Activated CD8-positive, alpha-beta memory T cell treated with anti-CD3 and anti-CD28 coated beads for 1 hour (primary cell): ENCODE data around the gene ROR2.
"Not testable (repeated sequence)": the region's sequence is repeated elsewhere in the genome, so short reads cannot be mapped to it uniquely, and the experiment has no call there.

Source experiments
- DNase-seq, 2 donors: peaks; one replicate each; pipeline ENCODE4 v3.0.0-alpha.2; 2020; ENCODE audit warnings: low read depth in 1 of 2; ENCODE audit errors: extremely low read depth in 1 of 2

Gene ROR2

DNA sequence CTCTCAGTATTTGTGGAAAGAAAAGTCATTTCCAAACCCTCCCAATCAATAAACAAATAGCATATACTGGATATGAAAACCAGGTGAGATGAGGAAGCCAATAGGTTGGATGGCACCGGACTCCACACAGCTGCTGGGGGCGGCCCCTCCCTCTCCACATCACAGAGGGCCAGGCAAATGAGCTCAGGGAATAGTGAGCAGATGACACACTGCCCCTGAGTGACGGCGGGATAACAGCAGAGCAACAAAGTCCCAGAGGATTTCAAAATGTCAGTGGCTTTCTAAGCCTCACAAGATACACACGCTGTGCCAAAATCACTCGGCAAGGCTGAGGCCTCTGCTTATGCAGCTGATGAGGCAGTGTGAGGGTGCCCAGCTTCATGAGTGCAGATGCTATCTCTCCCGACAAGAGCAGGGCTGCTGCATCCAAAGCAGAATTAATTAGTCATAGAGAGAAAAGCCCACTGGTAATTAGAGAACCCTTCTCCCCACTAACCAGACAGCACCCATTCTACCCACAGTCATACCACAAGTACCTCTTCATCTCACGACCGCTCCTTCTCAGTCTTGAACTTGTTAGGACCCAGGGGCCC, 291.4 kb downstream of the ROR2 start:
- no peak for DNase-seq

DNA sequence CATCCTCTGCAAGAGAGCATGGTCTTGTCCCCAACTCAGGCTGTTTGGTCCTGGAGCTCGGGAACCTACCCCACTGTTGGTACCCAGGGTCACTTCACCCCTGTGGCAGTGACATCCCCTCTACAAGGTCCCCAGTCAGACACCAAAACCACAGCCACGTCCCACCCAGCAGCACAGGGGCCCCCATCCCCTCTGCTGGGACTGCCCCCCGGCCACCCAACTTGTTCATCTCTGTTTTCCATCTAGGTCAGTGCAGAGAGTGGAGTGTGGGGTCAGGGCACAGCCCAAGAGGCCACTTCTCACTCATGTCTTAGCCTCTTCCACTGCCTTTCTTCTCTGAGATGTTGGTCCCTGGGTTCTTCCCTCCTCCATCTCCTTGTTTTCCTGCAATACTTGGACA, 292.5 kb downstream of the ROR2 start:
- DNase-seq: no peak

DNA sequence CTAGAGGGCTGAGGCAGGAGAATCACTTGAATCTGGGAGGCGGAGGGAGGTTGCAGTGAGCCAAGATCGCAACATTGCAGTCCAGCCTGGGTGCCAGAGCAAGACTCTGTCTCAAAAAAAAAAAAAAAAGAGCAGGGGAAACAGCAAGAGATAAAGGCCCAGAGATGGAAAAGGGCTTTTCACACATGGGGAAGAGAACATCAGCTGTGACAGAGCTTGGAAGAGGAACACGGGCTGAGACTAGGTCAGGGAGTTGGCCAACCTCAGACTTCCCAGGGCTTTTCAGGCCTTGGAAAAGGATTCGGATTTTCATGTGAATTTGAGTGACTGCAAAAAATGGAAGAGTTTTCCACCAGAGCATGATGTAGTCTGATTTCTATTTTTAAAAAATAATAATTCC, 294.4 kb downstream of the ROR2 start:
- no peak for DNase-seq

DNA sequence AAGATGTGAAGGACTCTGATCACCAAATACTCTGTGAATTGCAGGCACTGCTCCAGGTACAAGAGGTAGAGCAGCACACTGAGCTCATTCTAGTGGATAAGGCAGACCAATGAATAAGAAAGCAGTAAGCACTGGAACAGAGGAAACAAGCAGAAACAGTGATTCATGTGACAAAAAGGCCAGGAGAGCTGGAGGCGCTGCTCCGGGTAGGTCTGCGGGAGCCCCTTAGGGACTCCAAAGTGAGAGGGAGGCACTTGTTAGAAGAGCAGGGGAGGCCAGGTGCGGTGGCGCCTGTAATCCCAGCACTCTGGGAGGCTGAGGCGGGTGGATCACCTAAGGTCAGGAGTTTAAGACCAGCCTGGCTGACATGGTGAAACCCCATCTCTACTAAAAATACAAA, 294.8 kb downstream of the ROR2 start:
- DNase-seq: no peak

DNA sequence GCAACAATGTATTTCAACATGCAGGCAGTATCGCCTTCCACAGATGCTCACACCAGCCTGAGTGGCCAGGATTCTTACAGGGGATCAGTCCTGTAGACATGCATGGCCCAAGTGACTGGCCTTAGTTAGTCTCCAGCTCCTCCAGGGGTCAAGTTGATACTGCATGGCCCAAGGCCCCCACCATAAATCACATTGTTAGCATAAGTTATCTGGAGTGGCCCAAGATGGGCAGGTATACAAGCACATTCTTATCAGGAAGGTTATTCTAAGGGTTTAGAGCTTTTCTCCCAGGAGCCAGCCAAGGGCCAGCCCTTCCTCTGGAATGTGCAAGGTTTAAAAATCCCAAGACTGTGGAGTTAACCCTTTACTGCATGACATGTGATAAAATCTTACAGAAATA, 295.5 kb downstream of the ROR2 start:
- no peak for DNase-seq

DNA sequence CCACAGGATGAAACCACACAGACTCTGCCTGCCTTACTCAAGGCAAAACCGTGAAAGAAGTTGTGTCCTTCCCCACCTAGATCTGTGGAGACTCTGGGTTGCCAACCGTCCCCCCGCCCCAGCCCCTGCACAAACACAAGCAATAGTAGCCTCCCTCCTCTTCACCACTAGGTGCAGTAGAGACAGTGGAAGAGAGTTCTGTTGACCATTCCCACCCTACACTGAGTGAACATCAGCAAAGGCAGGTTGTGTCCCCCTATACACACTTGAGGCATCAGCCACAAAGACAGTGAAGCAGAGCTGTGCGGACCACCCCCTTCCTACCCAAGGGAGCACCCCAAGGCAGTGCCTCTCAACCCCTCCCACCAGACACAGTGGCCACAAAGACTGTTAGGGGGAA, 302.7 kb downstream of the ROR2 start:
- no peak for DNase-seq

DNA sequence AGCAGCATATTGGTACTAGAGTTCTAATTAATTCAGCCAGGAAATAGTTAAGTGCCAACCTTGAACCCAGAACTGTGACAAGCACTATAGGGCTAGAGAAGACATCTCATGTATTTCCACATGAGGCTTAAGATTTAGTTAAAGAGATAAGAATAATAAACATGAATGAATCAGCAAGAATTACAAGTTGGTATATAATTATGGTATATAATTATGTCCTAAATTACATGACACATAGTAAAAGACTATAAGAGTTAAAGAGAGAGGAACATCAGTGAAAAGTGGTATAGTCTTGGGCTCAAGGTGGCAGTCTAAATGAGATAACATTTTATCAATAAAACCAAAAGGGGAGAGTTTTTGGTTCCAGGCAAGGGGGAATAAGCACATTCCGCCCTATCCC, 303.3 kb downstream of the ROR2 start:
- no peak for DNase-seq

DNA sequence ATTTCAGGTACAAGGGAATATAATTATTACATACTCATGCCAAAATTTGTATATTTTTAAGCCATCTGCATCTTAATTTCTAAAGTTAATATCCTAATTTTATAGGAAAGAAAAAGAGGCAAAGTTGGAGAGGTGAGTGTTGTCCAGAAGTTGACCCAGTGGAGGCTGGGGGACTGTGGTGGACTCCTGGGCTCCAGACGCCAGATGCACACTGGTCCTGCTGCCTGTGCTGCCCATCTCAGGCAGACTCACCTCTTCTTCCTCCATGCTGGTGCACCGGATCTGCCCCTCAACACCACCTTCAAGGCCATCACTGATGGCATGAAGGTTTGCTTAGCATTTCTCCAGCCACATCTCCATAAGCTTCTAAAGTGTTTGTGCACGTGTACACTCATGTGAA, 305.6 kb downstream of the ROR2 start:
- no peak for DNase-seq

DNA sequence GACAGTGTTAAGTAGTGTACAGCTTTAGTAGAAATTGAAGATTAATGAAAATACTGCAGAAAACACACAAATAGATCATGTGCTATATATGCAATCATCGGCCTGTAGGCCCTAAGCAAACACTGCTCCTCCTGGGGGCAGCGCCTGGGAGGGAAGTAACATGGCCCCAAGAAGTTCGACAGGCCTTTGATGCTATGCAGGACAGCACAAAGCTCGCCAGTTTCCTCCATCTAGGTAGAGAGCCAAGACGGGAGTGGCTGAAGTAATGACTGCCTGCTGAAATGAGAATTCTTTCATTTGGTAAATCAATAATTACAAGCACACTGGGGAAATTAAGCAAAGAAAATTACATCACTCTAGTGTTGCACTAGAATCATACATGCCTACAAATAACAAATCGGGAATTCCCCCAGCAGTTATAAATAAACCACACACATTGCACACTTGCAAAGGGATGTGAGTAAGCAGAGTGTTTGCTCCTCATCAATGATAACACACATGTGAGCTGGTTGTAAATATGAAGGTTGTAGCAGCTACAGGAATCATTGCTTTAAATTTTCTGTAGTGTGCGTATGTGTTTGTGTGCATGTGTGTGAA, 306.4 kb downstream of the ROR2 start:
- DNase-seq: no peak

DNA sequence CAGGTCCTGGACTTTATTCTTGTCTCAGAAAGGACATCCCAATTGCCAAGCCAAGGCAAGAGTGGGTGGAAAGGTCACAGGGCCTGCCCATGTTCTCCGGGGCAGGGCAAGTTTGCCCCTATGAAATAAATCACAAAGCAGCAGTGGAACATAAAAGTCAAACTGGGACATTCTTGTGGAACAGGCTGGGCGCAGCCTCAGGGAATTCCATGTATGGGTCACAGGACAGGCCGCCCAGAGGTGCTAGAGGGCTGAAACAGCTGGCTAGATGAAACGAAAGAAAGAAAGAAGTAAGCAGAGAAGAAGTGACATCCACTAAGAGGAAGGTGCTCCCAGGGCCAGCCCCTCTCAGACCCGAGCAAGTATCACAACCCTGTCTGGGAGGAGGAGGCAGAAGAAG, 307.3 kb downstream of the ROR2 start:
- no peak for DNase-seq

DNA sequence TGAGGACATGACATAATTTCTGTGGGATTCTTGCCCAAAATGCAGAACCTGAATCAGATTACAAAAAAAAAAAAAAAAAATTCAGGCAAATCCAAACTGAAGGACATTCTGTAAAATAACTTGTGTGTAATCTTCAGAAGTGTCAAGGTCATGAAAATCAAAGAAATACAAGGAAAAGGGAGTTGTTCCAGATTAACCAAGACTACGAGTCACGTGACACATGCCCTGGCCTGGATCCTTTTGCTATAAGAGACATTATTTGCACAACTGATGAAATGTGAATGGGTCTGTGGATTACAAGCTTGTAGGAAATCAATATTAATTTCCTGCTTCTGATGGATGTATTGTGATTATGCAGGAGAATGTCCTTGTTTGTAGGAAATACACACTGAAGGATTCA, 309.6 kb downstream of the ROR2 start:
- DNase-seq: no peak

DNA sequence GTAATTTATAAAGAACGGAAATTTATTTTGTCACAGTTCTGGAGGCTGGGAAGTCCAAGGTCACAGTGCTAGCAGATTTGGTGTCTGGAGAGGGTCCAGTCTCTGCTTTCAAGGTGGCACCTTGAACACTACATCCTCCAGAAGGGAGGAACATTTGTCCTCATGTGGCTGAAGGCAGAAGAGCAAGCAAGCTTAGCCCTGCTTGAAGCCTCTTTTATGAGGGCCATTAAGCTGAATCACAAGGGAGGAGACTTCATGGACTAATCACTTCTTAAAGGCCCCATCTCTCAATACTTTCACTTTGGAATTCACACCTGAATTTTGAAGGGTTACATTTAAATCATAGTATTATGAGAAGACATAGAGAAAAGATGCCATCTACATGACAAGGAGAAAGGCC, 311.0 kb downstream of the ROR2 start:
- no peak for DNase-seq

DNA sequence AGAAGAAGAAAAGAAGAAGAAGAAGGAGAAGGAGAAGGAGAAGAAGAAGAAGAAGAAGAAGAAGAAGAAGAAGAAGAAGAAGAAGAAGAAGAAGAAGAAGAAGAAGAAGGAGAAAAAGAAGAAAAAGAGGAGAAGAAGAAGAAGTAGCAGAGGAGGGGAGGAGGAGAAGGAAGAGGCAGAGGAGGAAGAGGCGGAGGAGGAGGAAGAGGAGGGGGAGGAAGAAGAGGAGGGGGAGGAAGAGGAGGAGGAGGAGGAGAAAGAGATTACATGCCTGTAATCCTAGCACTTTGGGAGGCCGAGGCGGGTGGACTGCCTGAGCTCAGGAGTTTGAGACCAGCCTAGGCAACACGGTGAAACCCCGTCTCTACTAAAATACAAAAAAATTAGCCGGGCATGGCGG, 315.2 kb downstream of the ROR2 start:
- DNase-seq: not testable (repeated sequence)

DNA sequence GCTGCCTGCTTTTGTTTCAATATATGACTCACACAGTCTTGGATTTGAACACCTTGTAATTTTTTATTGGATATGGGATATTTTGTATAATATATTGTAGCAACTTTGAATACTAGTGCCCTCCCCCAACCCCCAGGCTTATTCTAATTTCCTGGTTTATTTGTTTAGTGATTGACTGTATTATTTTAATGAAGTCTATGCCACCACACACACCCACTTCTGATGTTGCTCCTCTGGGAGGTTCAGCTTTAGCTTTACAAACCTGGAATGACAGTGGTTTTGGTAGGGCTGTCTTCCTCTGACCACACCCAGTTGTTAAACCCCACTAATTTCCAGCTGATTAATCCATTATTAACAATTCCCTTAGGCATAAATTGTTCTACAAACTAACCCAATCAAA, 320.3 kb downstream of the ROR2 start:
- DNase-seq: no peak

DNA sequence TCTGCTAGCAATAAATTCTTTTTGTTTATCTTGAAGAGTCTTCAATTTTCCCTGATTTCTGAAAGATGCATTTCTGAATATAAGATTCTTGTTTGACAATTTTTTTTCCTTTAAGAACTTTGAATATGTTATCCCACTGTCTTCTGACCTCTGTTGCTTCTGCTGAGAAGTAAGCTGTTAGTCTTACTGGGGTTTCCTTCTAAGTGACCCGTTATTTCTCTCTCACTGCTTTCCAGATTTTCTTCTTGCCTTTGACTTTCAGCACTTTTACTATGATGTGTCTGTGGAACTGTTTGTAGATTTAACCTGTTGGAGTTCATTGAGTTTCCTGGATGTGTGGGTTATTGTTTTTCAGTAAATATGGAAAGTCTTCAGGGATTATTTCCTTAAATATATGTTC, 321.1 kb downstream of the ROR2 start:
- DNase-seq: no peak

DNA sequence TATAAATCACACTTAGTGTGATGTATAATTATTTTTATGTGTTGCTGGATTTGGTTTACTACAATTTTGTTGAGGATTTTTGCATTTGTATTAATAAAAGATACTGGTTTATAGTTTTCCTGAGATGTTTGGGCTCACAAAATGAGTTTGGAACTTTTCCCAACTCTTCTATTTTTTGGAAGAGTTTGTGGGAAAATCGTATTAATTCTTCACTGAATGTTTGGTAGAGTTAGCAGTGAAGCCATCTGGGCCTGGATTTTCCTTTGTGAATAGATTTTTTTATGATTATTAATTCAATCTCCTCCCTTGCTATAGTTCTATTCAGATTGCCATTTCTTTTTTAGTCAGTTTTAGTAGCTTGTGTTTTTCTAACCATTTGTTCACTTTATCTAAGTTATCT, 324.7 kb downstream of the ROR2 start:
- DNase-seq: no peak

DNA sequence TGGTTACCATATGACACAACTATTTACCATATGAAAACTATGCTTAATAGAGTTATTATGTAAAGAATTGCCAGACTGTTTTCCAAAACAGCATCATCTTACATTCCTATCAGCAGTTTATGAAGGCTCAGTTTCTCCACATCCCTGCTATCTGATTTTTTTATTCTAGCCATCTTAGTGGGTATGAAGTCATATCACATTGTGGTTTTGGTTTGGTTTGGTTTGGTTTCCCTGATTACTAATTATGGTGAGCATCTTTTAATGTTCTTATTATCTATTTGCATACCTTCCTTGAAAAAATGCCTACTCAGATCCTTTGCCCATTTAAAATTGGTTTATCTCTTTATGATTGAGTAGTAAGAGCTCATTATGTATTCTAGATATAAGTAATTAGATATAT, 327.0 kb downstream of the ROR2 start:
- no peak for DNase-seq

DNA sequence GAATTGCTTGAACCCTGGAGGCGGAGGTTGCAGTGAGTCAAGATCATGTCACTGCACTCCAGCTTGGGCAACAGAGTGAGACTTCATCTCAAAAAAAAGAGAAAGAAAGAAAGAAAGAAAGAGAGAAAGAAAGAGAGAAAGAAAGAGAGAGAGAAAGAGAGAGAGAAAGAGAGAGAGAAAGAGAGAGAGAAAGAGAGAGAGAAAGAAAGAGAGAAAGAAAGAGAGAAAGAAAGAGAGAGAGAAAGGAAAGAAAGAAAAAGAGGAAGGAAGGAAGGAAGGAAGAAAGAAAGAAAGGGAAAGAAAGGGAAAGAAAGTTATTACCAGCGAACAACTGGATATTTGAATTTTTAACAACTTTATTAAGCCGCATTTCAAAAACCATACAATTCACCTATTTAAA, 327.9 kb downstream of the ROR2 start:
- not testable (repeated sequence) for DNase-seq

DNA sequence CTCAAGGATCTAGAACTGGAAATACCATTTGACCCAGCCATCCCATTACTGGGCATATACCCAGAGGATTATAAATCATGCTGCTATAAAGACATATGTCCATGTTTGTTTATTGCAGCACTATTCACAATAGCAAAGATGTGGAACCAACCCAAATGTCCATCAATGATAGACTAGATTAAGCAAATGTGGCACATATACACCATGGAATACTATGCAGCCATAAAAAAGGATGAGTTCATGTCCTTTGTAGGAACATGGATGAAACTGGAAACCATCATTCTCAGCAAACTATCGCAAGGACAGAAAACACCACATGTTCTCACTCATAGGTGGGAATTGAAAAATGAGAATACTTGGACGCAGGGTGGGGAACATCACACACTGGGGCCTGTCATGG, 336.0 kb downstream of the ROR2 start:
- not testable (repeated sequence) for DNase-seq

DNA sequence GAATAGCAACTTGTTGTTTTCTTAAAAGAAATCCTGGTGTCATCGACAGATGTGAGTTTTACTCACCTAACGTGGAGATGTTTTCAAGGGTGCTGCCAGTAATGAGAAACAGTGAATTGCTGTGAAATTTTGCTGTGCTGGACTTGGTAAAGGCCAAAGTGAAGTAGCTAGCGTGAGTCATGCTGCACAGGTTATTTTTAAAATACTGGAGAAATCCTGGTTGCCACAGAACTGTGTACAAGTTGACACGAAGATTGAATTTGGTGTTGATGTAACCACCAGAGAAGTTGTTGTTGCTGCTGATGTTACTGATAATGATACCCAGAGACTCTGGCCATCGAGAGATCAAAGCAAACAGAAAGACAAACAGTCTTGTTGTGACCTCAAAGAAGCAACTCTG, 338.4 kb downstream of the ROR2 start:
- DNase-seq: no peak

DNA sequence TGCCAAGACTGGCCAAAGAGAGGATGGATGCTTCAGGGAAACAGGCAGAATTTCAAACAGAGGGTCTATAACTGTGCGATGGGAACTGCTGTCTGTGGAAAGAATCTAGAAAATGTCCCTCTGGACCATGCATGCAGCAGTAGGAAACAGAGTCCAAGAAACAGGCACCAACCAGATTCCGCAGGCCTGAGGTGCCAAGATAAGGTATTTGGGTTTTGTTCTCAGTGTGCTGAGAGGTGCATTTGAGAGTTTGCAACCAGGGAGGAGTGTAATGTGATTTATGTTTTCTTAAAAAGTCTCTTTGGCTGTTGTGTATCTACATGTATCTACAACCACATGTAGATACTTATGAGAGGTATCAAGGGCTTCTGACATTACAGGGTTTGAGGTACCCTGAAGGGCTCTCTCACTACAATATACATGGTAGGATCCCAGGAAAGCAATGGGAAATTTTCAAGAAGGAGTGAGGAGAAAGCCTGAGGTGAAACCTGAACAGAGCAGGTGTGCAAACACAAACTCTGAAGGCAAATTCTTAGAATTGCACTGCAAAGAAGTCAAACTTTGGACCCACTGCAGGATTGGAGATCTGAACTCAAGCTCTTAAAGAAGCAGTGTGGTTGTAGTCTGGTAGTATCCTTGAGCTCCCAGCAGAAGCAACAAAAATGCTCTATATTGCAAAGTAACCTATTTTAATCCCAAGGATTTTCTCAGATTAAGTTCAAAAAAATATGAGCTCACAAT, 343.6 kb downstream of the ROR2 start:
- DNase-seq: no peak

DNA sequence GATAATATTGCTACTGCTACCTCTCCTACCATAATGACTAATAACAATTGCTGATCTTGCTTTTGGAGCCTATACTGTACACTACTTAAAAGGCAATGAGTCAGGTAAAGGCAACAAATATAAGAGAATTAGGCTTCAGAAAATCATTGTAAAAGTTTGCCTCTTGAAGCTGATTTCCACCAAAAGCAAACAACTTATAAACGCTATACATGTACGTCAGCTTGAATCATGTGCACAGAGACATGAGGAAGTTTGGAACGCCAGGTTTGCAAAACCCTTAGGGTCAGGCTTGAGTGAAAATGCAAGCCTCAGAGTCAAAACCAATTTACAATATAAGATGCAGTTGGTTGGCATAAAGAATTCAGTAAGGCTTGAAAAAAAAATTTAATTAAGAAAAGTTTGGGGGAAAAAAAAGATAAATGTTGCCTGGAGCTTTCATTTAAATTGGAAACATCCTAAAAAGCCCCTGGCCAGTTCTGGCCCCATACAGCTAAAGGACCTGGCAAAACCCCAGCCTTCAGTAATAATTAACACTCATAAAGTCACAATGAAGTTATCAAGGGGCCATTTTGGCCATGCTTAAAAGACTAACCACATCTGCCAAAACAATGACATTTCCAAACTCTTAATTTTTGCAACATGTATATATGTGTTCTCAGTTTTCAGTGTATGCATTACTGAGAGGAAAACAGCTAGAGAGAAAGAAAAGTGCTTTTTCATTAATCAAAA, 345.4 kb downstream of the ROR2 start:
- DNase-seq: no peak
